Measurements from ENCODE around the gene MACF1. TPM values are rescaled to one million over a fixed set of nuclear protein-coding genes. Genes with fewer than 3 reads are reported as not detected.

Gene MACF1
- total and polyA plus RNA-seq, 2 donors (not counting 1 experiment from before 2014, with no cell fraction given) = 64.1 to 159 TPM

GRCh38 chr1:39522661-39523567, 318.4 kb downstream of the MACF1 start:
- Histone ChIP-seq H4K20me1 (ENCODE audit: control insufficient read depth, insufficient read depth, low read length, poor library complexity, severe bottlenecking) (no peaks in the 10 kb centered on the region), H2AFZ (ENCODE audit: insufficient read depth, low read depth, low read length, poor library complexity, severe bottlenecking) (no peak overlapping the region), H3K79me2 (ENCODE audit: control insufficient read depth, insufficient read depth, low read length) (no peaks in the 10 kb centered on the region), H3K27me3 (replicated peaks in 1 of 4; ENCODE audit: control extremely low read depth in 1 of 4, control insufficient read depth in 3 of 4, insufficient read depth in 4 of 4, low read length in 3 of 4) (no peaks in the 10 kb centered on the region), H3K9me3 (ENCODE audit: control extremely low read depth in 1 of 3, control insufficient read depth in 2 of 3, insufficient read depth in 1 of 3, low read length in 2 of 3) (no peaks in the 10 kb centered on the region), H3K36me3 (replicated peaks in 1 of 2; ENCODE audit: control extremely low read depth in 1 of 2, control insufficient read depth in 1 of 2, extremely low read depth in 1 of 2, insufficient read depth in 2 of 2, low read length in 1 of 2) (peaks cover 0 to 7% of the 10 kb centered on the region in 2 experiments), H3K4me2 (replicated peaks; ENCODE audit: low read depth, low read length, poor library complexity, severe bottlenecking) (no peak overlapping the region), H3K4me1 (ENCODE audit: control insufficient read depth in 2 of 2, insufficient read depth in 2 of 2, low read length in 2 of 2) (peaks cover 30 to 43% of the 10 kb centered on the region in 2 donors), H3K27ac (ENCODE audit: low read length in 2 of 2) (no peak overlapping the region), H3K4me3 (ENCODE audit: control extremely low read depth in 1 of 5, extremely low read depth in 1 of 5, insufficient read depth in 1 of 5, low read depth in 2 of 5, low read length in 4 of 5) (no peak overlapping the region), H3K9ac (ENCODE audit: low read length) (no peak overlapping the region)
- TF ChIP-seq EZH2 (IDR thresholded peaks at IDR 0.05; ENCODE audit: borderline replicate concordance, insufficient read depth, low read depth, low read length, poor library complexity, severe bottlenecking) = no peak
- TF ChIP-seq CTCF (IDR thresholded peaks at IDR 0.05) = no peak
- Mint-ChIP-seq H3K4me1 (peaks cover 23% of the 10 kb centered on the region), H3K27ac (no peak overlapping the region), H3K27me3 (no peaks in the 10 kb centered on the region), H3K4me3 (no peak overlapping the region), H3K9me3 (ENCODE audit: insufficient read depth) (no peaks in the 10 kb centered on the region)
- ChIA-PET CTCF (no interaction called here), POLR2A (no interaction called here)
- no peak for ATAC-seq (ENCODE audit: low read depth)
- intact Hi-C loops (cut with micrococcal nuclease) = no loop called here
- DNase-seq = no peak
- 95% methylated on average over 21 of the region's 29 CpGs for WGBS (ENCODE audit: insufficient coverage)

GRCh38 chr1:39524171-39524570, 319.7 kb downstream of the MACF1 start:
- ChIA-PET POLR2A (no interaction called here), CTCF (no interaction called here)
- peak overlapping the region; percentile 72 for H3K4me2 ChIP-seq (replicated peaks; ENCODE audit: low read depth, low read length, poor library complexity, severe bottlenecking)
- H3K4me3 Mint-ChIP-seq = peak overlapping the region; percentile 39
- H3K79me2 ChIP-seq (ENCODE audit: control insufficient read depth, insufficient read depth, low read length) = no peaks in the 10 kb centered on the region
- peaks cover 30 to 43% of the 10 kb centered on the region in 2 donors for H3K4me1 ChIP-seq (ENCODE audit: control insufficient read depth in 2 of 2, insufficient read depth in 2 of 2, low read length in 2 of 2)
- DNase-seq (peak; percentile 34), ATAC-seq (ENCODE audit: low read depth) (no peak)
- no peaks in the 10 kb centered on the region for H3K27me3 ChIP-seq (replicated peaks in 1 of 4; ENCODE audit: control extremely low read depth in 1 of 4, control insufficient read depth in 3 of 4, insufficient read depth in 4 of 4, low read length in 3 of 4)
- TF ChIP-seq EZH2 (IDR thresholded peaks at IDR 0.05; ENCODE audit: borderline replicate concordance, insufficient read depth, low read depth, low read length, poor library complexity, severe bottlenecking) (no peak), CTCF (IDR thresholded peaks at IDR 0.05) (no peak)
- no peaks in the 10 kb centered on the region for H4K20me1 ChIP-seq (ENCODE audit: control insufficient read depth, insufficient read depth, low read length, poor library complexity, severe bottlenecking)
- no peak overlapping the region for H3K4me3 ChIP-seq (ENCODE audit: control extremely low read depth in 1 of 5, extremely low read depth in 1 of 5, insufficient read depth in 1 of 5, low read depth in 2 of 5, low read length in 4 of 5)
- peak overlapping the region; percentile 18 to 55 for H3K27ac ChIP-seq (ENCODE audit: low read length in 2 of 2)
- H3K36me3 ChIP-seq (replicated peaks in 1 of 2; ENCODE audit: control extremely low read depth in 1 of 2, control insufficient read depth in 1 of 2, extremely low read depth in 1 of 2, insufficient read depth in 2 of 2, low read length in 1 of 2) = peaks cover 0 to 10% of the 10 kb centered on the region in 2 experiments
- peaks cover 23% of the 10 kb centered on the region for H3K4me1 Mint-ChIP-seq
- no peaks in the 10 kb centered on the region for H3K9me3 ChIP-seq (ENCODE audit: control extremely low read depth in 1 of 3, control insufficient read depth in 2 of 3, insufficient read depth in 1 of 3, low read length in 2 of 3)
- H3K9ac ChIP-seq (ENCODE audit: low read length) = no peak overlapping the region
- no peaks in the 10 kb centered on the region for H3K27me3 Mint-ChIP-seq
- peak overlapping the region; percentile 72 for H3K27ac Mint-ChIP-seq
- peak overlapping the region; percentile 28 for H2AFZ ChIP-seq (ENCODE audit: insufficient read depth, low read depth, low read length, poor library complexity, severe bottlenecking)
- intact Hi-C loops (cut with micrococcal nuclease) = no loop called here
- WGBS (ENCODE audit: insufficient coverage) = 21% methylated on average over 6 of the region's 6 CpGs
- H3K9me3 Mint-ChIP-seq (ENCODE audit: insufficient read depth) = no peaks in the 10 kb centered on the region
